OCI-LY7 (cell line): ENCODE data around the gene SCPEP1.

Experiments
- EZH2phosphoT487 ChIP-seq: fragments of 200-600 bp; sonication (generic); IDR thresholded peaks from 2 replicates; pipeline ENCODE4 v1.6.1; 2018; ENCODE audit warnings: low read depth, borderline replicate concordance, mild to moderate bottlenecking, mixed run types, antibody characterized with exemption, low read length, moderate library complexity, mixed read lengths
- TF ChIP-seq, protein P1 (sequence below): fragments of 200-600 bp; sonication (generic); conservative IDR thresholded peaks from 2 replicates; pipeline ENCODE4 v1.5.1; 2014; ENCODE audit warnings: mild to moderate bottlenecking, antibody characterized with exemption, low read length, moderate library complexity, mixed read lengths

GRCh38 chr17:56982312-56982711 lies 4.4 kb downstream of the SCPEP1 start:
- TF ChIP-seq, protein P1, sequence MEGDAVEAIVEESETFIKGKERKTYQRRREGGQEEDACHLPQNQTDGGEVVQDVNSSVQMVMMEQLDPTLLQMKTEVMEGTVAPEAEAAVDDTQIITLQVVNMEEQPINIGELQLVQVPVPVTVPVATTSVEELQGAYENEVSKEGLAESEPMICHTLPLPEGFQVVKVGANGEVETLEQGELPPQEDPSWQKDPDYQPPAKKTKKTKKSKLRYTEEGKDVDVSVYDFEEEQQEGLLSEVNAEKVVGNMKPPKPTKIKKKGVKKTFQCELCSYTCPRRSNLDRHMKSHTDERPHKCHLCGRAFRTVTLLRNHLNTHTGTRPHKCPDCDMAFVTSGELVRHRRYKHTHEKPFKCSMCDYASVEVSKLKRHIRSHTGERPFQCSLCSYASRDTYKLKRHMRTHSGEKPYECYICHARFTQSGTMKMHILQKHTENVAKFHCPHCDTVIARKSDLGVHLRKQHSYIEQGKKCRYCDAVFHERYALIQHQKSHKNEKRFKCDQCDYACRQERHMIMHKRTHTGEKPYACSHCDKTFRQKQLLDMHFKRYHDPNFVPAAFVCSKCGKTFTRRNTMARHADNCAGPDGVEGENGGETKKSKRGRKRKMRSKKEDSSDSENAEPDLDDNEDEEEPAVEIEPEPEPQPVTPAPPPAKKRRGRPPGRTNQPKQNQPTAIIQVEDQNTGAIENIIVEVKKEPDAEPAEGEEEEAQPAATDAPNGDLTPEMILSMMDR, result no peak
- no peak for TF ChIP-seq EZH2phosphoT487
